Measurements from ENCODE around the gene NPRL2. TPM values are rescaled to one million over a fixed set of nuclear protein-coding genes. Genes with fewer than 3 reads are reported as not detected.
A peak's percentile ranks its signal among the peaks of the same experiment; 100 is the strongest.

The NPRL2 gene
- total and polyA plus RNA-seq, 2 of the 8 experiments (the other 6 are each of a cell fraction or from before 2014, with no cell fraction given): 28.4 to 51.4 TPM

DNA sequence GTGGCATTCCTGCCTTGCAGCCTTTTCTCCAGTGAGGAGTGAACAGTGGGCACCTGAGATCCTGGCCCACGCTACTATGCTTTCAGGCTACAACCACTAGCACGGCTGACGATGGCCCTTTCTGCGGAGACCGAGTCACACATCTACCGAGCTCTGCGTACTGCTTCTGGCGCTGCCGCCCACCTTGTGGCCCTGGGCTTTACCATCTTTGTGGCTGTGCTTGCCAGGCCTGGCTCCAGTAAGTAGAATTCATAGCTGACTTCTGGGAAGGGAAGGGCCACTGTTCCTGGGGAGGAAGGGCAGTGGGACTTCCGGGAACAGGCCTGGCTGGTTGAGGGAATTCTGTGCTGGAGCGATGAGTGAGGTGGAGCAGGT, 735 bp upstream of the NPRL2 start:
- Histone ChIP-seq H2BK20ac (ENCODE audit: low read length) (no peak overlapping the region), H4K8ac (ENCODE audit: extremely low read depth, insufficient read depth, low read length) (0 out of 2 replicates have a peak overlapping the region, but pooled peaks have one; percentile 4), H2BK5ac (ENCODE audit: low read depth, low read length) (no peak overlapping the region), H3K4ac (replicated peaks; ENCODE audit: insufficient read length, low read depth, low read length) (no peak overlapping the region), H3K4me1 (replicated peaks in 1 of 4; ENCODE audit: control insufficient read depth in 3 of 4, insufficient read depth in 4 of 4, low read length in 3 of 4) (peaks cover 0 to 10% (median 7%) of the 10 kb centered on the region in 4 experiments; a peak in 5 of 7 replicates), H2BK15ac (ENCODE audit: low read length) (no peak overlapping the region), H3K27me3 (replicated peaks in 1 of 4; ENCODE audit: control insufficient read depth in 3 of 4, extremely low read depth in 1 of 4, insufficient read depth in 3 of 4, low read length in 3 of 4) (peaks cover 0 to 4% (median 4%) of the 10 kb centered on the region in 4 experiments; a peak in 4 of 7 replicates), H3K4me3 (ENCODE audit: extremely low read depth in 1 of 4, insufficient read depth in 2 of 4, low read depth in 3 of 4, low read length in 4 of 4) (peak overlapping the region; percentile 79 to 87 (median 82)), H2AK5ac (ENCODE audit: low read depth, low read length) (no peak overlapping the region), H3K9me3 (ENCODE audit: insufficient read depth in 2 of 2, low read depth in 1 of 2, low read length in 1 of 2) (no peaks in the 10 kb centered on the region), H2AFZ (ENCODE audit: low read length) (no peak overlapping the region), H3K79me2 (ENCODE audit: control insufficient read depth in 1 of 2, insufficient read depth in 2 of 2, low read length in 2 of 2) (peaks cover 0 to under 1% of the 10 kb centered on the region in 2 experiments; a peak in 1 of 4 replicates), H3K14ac (ENCODE audit: insufficient read length) (no peak overlapping the region), H3K36me3 (ENCODE audit: control insufficient read depth in 2 of 4, insufficient read depth in 4 of 4, low read length in 3 of 4) (peaks cover 4 to 7% (median 6%) of the 10 kb centered on the region in 4 experiments; a peak in 5 of 8 replicates), H2BK120ac (replicated peaks; ENCODE audit: low read depth, low read length) (no peak overlapping the region), H3K27ac (ENCODE audit: low read depth, low read length) (no peak overlapping the region), H3K23ac (ENCODE audit: insufficient read length) (no peak overlapping the region), H4K20me1 (replicated peaks in 1 of 2; ENCODE audit: control insufficient read depth in 1 of 2, insufficient read depth in 2 of 2, low read length in 2 of 2) (peaks cover 5 to 7% of the 10 kb centered on the region in 2 experiments), H3K4me2 (ENCODE audit: insufficient read depth in 1 of 2, low read depth in 2 of 2, low read length in 2 of 2) (peak overlapping the region; percentile 64 to 90), H2BK12ac (ENCODE audit: low read depth, low read length) (no peak overlapping the region), H3K23me2 (ENCODE audit: low read depth, low read length) (peaks cover 10% of the 10 kb centered on the region), H4K91ac (replicated peaks; ENCODE audit: insufficient read length, low read length) (no peak overlapping the region), H4K5ac (ENCODE audit: insufficient read length, low read depth, low read length) (no peak overlapping the region), H3K56ac (replicated peaks; ENCODE audit: insufficient read length, low read depth, low read length) (no peak overlapping the region), H3K9ac (replicated peaks in 1 of 4; ENCODE audit: extremely low read depth in 1 of 4, low read depth in 3 of 4, low read length in 3 of 4) (no peak overlapping the region), H3K79me1 (ENCODE audit: low read depth, low read length) (peaks cover 3% of the 10 kb centered on the region; the same call in 1 of the 2 replicates), H3K18ac (ENCODE audit: extremely low read depth, low read length) (no peak overlapping the region)
- TF ChIP-seq SIN3A (conservative IDR thresholded peaks at IDR 0.05 in 1 of 2, IDR thresholded peaks at IDR 0.05 in 1 of 2; ENCODE audit: low read depth in 1 of 2, low read length in 2 of 2) (no peak), ASH2L (IDR thresholded peaks at IDR 0.05; ENCODE audit: low read length) (no peak), CHD2 (IDR thresholded peaks at IDR 0.05; ENCODE audit: low read length) (no peak), CEBPB (IDR thresholded peaks at IDR 0.05; ENCODE audit: low read depth, low read length) (no peak), RBBP5 (IDR thresholded peaks at IDR 0.05; ENCODE audit: borderline replicate concordance, low read depth, low read length) (no peak), FOSL1 (IDR thresholded peaks at IDR 0.05; ENCODE audit: insufficient read depth, low read depth, low read length) (no peak), SUZ12 (IDR thresholded peaks at IDR 0.05; ENCODE audit: low read length) (no peak), EZH2 (IDR thresholded peaks at IDR 0.05; ENCODE audit: low read depth, low read length, severe bottlenecking) (no peak), CREB1 (IDR thresholded peaks at IDR 0.05) (no peak), GTF2F1 (IDR thresholded peaks at IDR 0.05; ENCODE audit: borderline replicate concordance, low read depth, low read length) (no peak)
- TF ChIP-seq, protein P1, sequence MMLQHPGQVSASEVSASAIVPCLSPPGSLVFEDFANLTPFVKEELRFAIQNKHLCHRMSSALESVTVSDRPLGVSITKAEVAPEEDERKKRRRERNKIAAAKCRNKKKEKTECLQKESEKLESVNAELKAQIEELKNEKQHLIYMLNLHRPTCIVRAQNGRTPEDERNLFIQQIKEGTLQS (IDR thresholded peaks at IDR 0.05; ENCODE audit: insufficient read depth, low read depth, low read length): no peak
- TF ChIP-seq, protein P2, sequence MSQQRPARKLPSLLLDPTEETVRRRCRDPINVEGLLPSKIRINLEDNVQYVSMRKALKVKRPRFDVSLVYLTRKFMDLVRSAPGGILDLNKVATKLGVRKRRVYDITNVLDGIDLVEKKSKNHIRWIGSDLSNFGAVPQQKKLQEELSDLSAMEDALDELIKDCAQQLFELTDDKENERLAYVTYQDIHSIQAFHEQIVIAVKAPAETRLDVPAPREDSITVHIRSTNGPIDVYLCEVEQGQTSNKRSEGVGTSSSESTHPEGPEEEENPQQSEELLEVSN (IDR thresholded peaks at IDR 0.05): no peak
- CTCF ChIA-PET (ENCODE audit: partially characterized antibody): interaction anchor here (1.3 to 13.4 kb wide), 7 partner anchors 10 to 192 kb away, joined by 3 to 136 read pairs (median 30); partner anchors contain the start of gene TMEM115
- POLR2A ChIA-PET (ENCODE audit: partially characterized antibody): interaction anchor here (0.7 to 5.3 kb wide), 5 partner anchors 13 to 218 kb away, joined by 3 to 22 read pairs (median 5); partner anchors contain the start of gene HEMK1
- no peak for FAIRE-seq
- 84% methylated on average over 11 of the region's 11 CpGs; no CpG with 5 or more reads in 1 of the 2 experiments for WGBS, 2 experiments (ENCODE audit: extremely low coverage in 1 of 2, insufficient coverage in 1 of 2, insufficient read length in 1 of 2, insufficient replicate concordance in 2 of 2, low coverage in 1 of 2, low lambda C conversion rate in 2 of 2, missing lambda C conversion rate in 1 of 2)
- DNase-seq (ENCODE audit: low read depth in 1 of 2, low spot score in 2 of 2): no peak

Measured in H1 (cell line).